HEK293 (cell line): ENCODE measurements around the gene SAE1.
A peak's percentile ranks its signal among the peaks of the same experiment; 100 is the strongest.

Source experiments
- CTCF ChIA-PET: fragments of 350-600 bp; formaldehyde crosslinking; extraction: SDS; loops from one replicate; lab custom pipeline; 2021; ENCODE audit warnings: antibody characterized with exemption; lab: Yijun Ruan, JAX
- POLR2A ChIA-PET: fragments of 300-600 bp; formaldehyde crosslinking; extraction: SDS; loops from one replicate; lab custom pipeline; 2020; ENCODE audit warnings: antibody characterized with exemption, inconsistent platforms; lab: Yijun Ruan, JAX
- H3K27ac ChIP-seq: fragments of 200-500 bp; sonication (Bioruptor generic); 2 replicates; pipeline ENCODE4 v1.5.1; 2014; ENCODE audit warnings: low read depth, low read length, control low read depth, inconsistent platforms; ENCODE audit errors: extremely low read depth
- H3K36me3 ChIP-seq, 2 experiments: fragments of 200-500 bp in 1 of 2; sonication (Bioruptor generic) in 1 of 2; 1 replicate in 1 of 2; 2 replicates in 1 of 2; pipeline ENCODE4 v1.5.1; 2014 to 2017; ENCODE audit warnings: inconsistent platforms in 2 of 2, low read length in 2 of 2; ENCODE audit not compliant: control insufficient read depth in 2 of 2, insufficient read depth in 1 of 2
- H3K4me1 ChIP-seq: fragments of 200-500 bp; sonication (Bioruptor generic); 2 replicates; pipeline ENCODE4 v1.5.1; 2014; ENCODE audit warnings: mild to moderate bottlenecking, low read length, inconsistent platforms; ENCODE audit not compliant: control insufficient read depth, insufficient read depth
- H3K4me3 ChIP-seq: 2 replicates; pipeline ENCODE4 v1.5.1; 2011; ENCODE audit warnings: low read depth, mild to moderate bottlenecking, control low read depth, low read length, moderate library complexity
- H3K9me3 ChIP-seq: fragments of 200-500 bp; sonication (Bioruptor generic); 2 replicates; pipeline ENCODE4 v1.5.1; 2014; ENCODE audit warnings: low read depth, low read length, inconsistent platforms; ENCODE audit not compliant: control insufficient read depth, insufficient read depth
- AEBP2 ChIP-seq: fragments of 450-650 bp; formaldehyde crosslinking; IDR thresholded peaks from 2 replicates; pipeline ENCODE4 v1.5.1; 2016; ENCODE audit warnings: missing biosample characterization, missing genetic modification characterization, borderline replicate concordance
- BCL11A ChIP-seq: fragments of 450-650 bp; formaldehyde crosslinking; IDR thresholded peaks from 2 replicates; pipeline ENCODE4 v1.5.1; 2016; ENCODE audit warnings: low read depth, missing biosample characterization, missing genetic modification characterization
- GFI1B ChIP-seq: fragments of 450-650 bp; formaldehyde crosslinking; IDR thresholded peaks from 2 replicates; pipeline ENCODE4 v1.5.1; 2016; ENCODE audit warnings: missing biosample characterization, missing genetic modification characterization
- KLF10 ChIP-seq: fragments of 450-650 bp; IDR thresholded peaks from 2 replicates; pipeline ENCODE4 v1.5.1; 2018; ENCODE audit warnings: missing biosample characterization, mild to moderate bottlenecking, missing genetic modification characterization
- PRDM1 ChIP-seq: fragments of 450-650 bp; formaldehyde crosslinking; IDR thresholded peaks from 2 replicates; pipeline ENCODE4; 2016; ENCODE audit warnings: missing biosample characterization, missing genetic modification characterization
- ZFP69B ChIP-seq: fragments of 450-650 bp; formaldehyde crosslinking; IDR thresholded peaks from 2 replicates; pipeline ENCODE4 v1.5.1; 2016; ENCODE audit warnings: missing biosample characterization, missing genetic modification characterization
- ZNF174 ChIP-seq: fragments of 450-650 bp; formaldehyde crosslinking; IDR thresholded peaks from 2 replicates; pipeline ENCODE4 v1.5.0; 2017; ENCODE audit warnings: missing biosample characterization, mild to moderate bottlenecking, missing genetic modification characterization
- ZNF280C ChIP-seq: fragments of 450-650 bp; formaldehyde crosslinking; IDR thresholded peaks from 2 replicates; pipeline ENCODE4 v1.5.1; 2016; ENCODE audit warnings: missing biosample characterization, missing genetic modification characterization
- ZNF560 ChIP-seq: fragments of 450-650 bp; formaldehyde crosslinking; IDR thresholded peaks from 2 replicates; pipeline ENCODE4 v1.5.1; 2017; ENCODE audit warnings: missing biosample characterization, missing genetic modification characterization, borderline replicate concordance
- ZNF654 ChIP-seq: fragments of 450-650 bp; formaldehyde crosslinking; IDR thresholded peaks from 2 replicates; pipeline ENCODE4 v1.5.1; 2016; ENCODE audit warnings: low read depth, missing biosample characterization, missing genetic modification characterization
- ZNF660 ChIP-seq: fragments of 450-650 bp; IDR thresholded peaks from 2 replicates; pipeline ENCODE4 v1.5.1; 2018; ENCODE audit warnings: missing biosample characterization, mild to moderate bottlenecking, missing genetic modification characterization
- ZNF664 ChIP-seq: fragments of 450-650 bp; formaldehyde crosslinking; IDR thresholded peaks from 2 replicates; pipeline ENCODE4 v1.5.1; 2016; ENCODE audit warnings: missing biosample characterization, missing genetic modification characterization
- ZNF747 ChIP-seq: fragments of 450-650 bp; formaldehyde crosslinking; IDR thresholded peaks from 2 replicates; pipeline ENCODE4 v1.5.1; 2016; ENCODE audit warnings: missing biosample characterization, missing genetic modification characterization
- ZNF777 ChIP-seq: fragments of 450-650 bp; formaldehyde crosslinking; IDR thresholded peaks from 2 replicates; pipeline ENCODE4 v1.5.1; 2017; ENCODE audit warnings: missing biosample characterization, missing genetic modification characterization, borderline replicate concordance
- ZSCAN30 ChIP-seq: fragments of 450-650 bp; IDR thresholded peaks from 2 replicates; pipeline ENCODE4 v1.5.1; 2018; ENCODE audit warnings: missing biosample characterization, mild to moderate bottlenecking, missing genetic modification characterization, moderate library complexity
- ZXDB ChIP-seq: fragments of 450-650 bp; formaldehyde crosslinking; IDR thresholded peaks from 2 replicates; pipeline ENCODE4 v1.5.1; 2016; ENCODE audit warnings: missing biosample characterization, missing genetic modification characterization
- TF ChIP-seq, protein P1 (sequence below): fragments of 450-650 bp; formaldehyde crosslinking; IDR thresholded peaks from 2 replicates; pipeline ENCODE4 v1.5.1; 2017; ENCODE audit warnings: missing biosample characterization, missing genetic modification characterization
- TF ChIP-seq, protein P2 (sequence below): fragments of 450-650 bp; formaldehyde crosslinking; IDR thresholded peaks from 2 replicates; pipeline ENCODE4 v1.5.1; 2016; ENCODE audit warnings: missing biosample characterization, missing genetic modification characterization
- TF ChIP-seq, protein P3 (sequence below): fragments of 450-650 bp; formaldehyde crosslinking; IDR thresholded peaks from 2 replicates; pipeline ENCODE4 v1.5.1; 2016; ENCODE audit warnings: missing biosample characterization, missing genetic modification characterization

The SAE1 gene

GRCh38 chr19:47247308-47247990 lies 116.8 kb downstream of the SAE1 start:
- H3K4me1 ChIP-seq = peaks cover 10% of the 10 kb centered on the region
- no peak overlapping the region for H3K4me3 ChIP-seq
- no peaks in the 10 kb centered on the region for H3K9me3 ChIP-seq
- no peaks in the 10 kb centered on the region for H3K36me3 ChIP-seq
- no peak overlapping the region for H3K27ac ChIP-seq
- no peak for TF ChIP-seq ZNF777 (tag by site-specific recombination)
- 0 out of 2 replicates have a peak, but pooled peaks have one; percentile 34 for TF ChIP-seq ZXDB
- TF ChIP-seq, protein P1, sequence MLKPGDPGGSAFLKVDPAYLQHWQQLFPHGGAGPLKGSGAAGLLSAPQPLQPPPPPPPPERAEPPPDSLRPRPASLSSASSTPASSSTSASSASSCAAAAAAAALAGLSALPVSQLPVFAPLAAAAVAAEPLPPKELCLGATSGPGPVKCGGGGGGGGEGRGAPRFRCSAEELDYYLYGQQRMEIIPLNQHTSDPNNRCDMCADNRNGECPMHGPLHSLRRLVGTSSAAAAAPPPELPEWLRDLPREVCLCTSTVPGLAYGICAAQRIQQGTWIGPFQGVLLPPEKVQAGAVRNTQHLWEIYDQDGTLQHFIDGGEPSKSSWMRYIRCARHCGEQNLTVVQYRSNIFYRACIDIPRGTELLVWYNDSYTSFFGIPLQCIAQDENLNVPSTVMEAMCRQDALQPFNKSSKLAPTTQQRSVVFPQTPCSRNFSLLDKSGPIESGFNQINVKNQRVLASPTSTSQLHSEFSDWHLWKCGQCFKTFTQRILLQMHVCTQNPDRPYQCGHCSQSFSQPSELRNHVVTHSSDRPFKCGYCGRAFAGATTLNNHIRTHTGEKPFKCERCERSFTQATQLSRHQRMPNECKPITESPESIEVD (tag by site-specific recombination) = no peak
- no peak for TF ChIP-seq BCL11A (tag by site-specific recombination)
- no peak for TF ChIP-seq ZNF560
- TF ChIP-seq ZNF280C (tag by site-specific recombination) = no peak
- TF ChIP-seq ZFP69B (tag by site-specific recombination) = peak; percentile 29; the same call in 1 of the 2 replicates
- peak; percentile 36 for TF ChIP-seq ZNF654 (tag by site-specific recombination)
- TF ChIP-seq, protein P2, sequence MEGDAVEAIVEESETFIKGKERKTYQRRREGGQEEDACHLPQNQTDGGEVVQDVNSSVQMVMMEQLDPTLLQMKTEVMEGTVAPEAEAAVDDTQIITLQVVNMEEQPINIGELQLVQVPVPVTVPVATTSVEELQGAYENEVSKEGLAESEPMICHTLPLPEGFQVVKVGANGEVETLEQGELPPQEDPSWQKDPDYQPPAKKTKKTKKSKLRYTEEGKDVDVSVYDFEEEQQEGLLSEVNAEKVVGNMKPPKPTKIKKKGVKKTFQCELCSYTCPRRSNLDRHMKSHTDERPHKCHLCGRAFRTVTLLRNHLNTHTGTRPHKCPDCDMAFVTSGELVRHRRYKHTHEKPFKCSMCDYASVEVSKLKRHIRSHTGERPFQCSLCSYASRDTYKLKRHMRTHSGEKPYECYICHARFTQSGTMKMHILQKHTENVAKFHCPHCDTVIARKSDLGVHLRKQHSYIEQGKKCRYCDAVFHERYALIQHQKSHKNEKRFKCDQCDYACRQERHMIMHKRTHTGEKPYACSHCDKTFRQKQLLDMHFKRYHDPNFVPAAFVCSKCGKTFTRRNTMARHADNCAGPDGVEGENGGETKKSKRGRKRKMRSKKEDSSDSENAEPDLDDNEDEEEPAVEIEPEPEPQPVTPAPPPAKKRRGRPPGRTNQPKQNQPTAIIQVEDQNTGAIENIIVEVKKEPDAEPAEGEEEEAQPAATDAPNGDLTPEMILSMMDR (tag by site-specific recombination) = peak; percentile 77
- no peak for TF ChIP-seq ZNF174
- TF ChIP-seq AEBP2 (tag by site-specific recombination) = no peak
- TF ChIP-seq GFI1B (tag by site-specific recombination) = no peak
- peak; percentile 18; the same call in 1 of the 2 replicates for TF ChIP-seq ZSCAN30
- no peak for TF ChIP-seq KLF10 (tag by site-specific recombination)
- TF ChIP-seq ZNF664 (tag by site-specific recombination) = peak; percentile 100
- no peak for TF ChIP-seq ZNF747 (tag by site-specific recombination)
- TF ChIP-seq PRDM1 (tag by site-specific recombination) = no peak
- TF ChIP-seq, protein P3, sequence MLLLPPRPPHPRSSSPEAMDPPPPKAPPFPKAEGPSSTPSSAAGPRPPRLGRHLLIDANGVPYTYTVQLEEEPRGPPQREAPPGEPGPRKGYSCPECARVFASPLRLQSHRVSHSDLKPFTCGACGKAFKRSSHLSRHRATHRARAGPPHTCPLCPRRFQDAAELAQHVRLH (tag by site-specific recombination) = peak; percentile 90
- peak; percentile 77; the same call in 1 of the 2 replicates for TF ChIP-seq ZNF660 (tag by site-specific recombination)
- TF ChIP-seq, all 188 proteins: peak for 8
- CTCF ChIA-PET = interaction anchor here (0.6 to 6.8 kb wide), 38 partner anchors 9 to 1272 kb away, joined by 3 to 316 read pairs (median 5); partner anchors contain the start of genes CCDC9 and ZC3H4
- POLR2A ChIA-PET = interaction anchor here (1.6 to 2.8 kb wide), 2 partner anchors 21 to 27 kb away, joined by 5 to 16 read pairs; partner anchors contain the start of gene INAFM1
